HCT116 (cell line): Measurements from ENCODE around the gene DOK5.

Experiments used
- CEBPB ChIP-seq: IDR thresholded peaks from 2 replicates; pipeline ENCODE4 v1.6.1; 2012; ENCODE audit warnings: low read depth
- CTCF ChIP-seq, 3 experiments: fragments of 200-600 bp in 1 of 3; sonication (generic) in 1 of 3; IDR thresholded peaks in 2 of 3; conservative IDR thresholded peaks in 1 of 3; 2 replicates each; pipeline ENCODE4 v1.5.1; 2012 to 2017; ENCODE audit warnings: low read depth in 2 of 3, low read length in 2 of 3, antibody characterized with exemption in 1 of 3, borderline replicate concordance in 1 of 3, control low read depth in 1 of 3, mild to moderate bottlenecking in 1 of 3, mixed read lengths in 1 of 3, mixed run types in 1 of 3, moderate library complexity in 1 of 3; ENCODE audit not compliant: insufficient read depth in 1 of 3
- EZH2 ChIP-seq: fragments of 200-600 bp; sonication (generic); IDR thresholded peaks from 2 replicates; pipeline ENCODE4 v1.6.1; 2017; ENCODE audit warnings: antibody characterized with exemption, mixed run types
- EZH2phosphoT487 ChIP-seq: fragments of 200-600 bp; IDR thresholded peaks from 2 replicates; pipeline ENCODE4 v1.6.1; 2018; ENCODE audit warnings: antibody characterized with exemption, borderline replicate concordance
- FOSL1 ChIP-seq: IDR thresholded peaks from 2 replicates; pipeline ENCODE4 v1.6.1; 2012; ENCODE audit warnings: low read depth
- JUND ChIP-seq: IDR thresholded peaks from 2 replicates; pipeline ENCODE4 v1.6.1; 2012
- POLR2A ChIP-seq: IDR thresholded peaks from 2 replicates; pipeline ENCODE4 v1.7.0; 2011; ENCODE audit warnings: borderline replicate concordance; ENCODE audit not compliant: insufficient read depth, insufficient read length; ENCODE audit errors: extremely low read depth
- POLR2AphosphoS5 ChIP-seq: IDR thresholded peaks from 2 replicates; pipeline ENCODE4 v1.6.1; 2011; ENCODE audit warnings: mild to moderate bottlenecking, low read depth, low read length, moderate library complexity
- RAD21 ChIP-seq: IDR thresholded peaks from 2 replicates; pipeline ENCODE4 v1.6.1; 2012; ENCODE audit warnings: low read depth, mild to moderate bottlenecking
- SIN3A ChIP-seq: IDR thresholded peaks from 2 replicates; pipeline ENCODE4 v1.6.1; 2012; ENCODE audit warnings: low read depth
- SP1 ChIP-seq: IDR thresholded peaks from 2 replicates; pipeline ENCODE4 v1.6.1; 2012; ENCODE audit warnings: low read depth
- ZNF274 ChIP-seq: fragments of 200-500 bp; sonication (Bioruptor generic); IDR thresholded peaks from 2 replicates; pipeline ENCODE4 v1.6.1; 2014; ENCODE audit warnings: mild to moderate bottlenecking, low read depth, low read length, inconsistent platforms
- TF ChIP-seq, protein P1 (sequence below): IDR thresholded peaks from 2 replicates; pipeline ENCODE4 v1.6.1; 2012; ENCODE audit warnings: low read depth
- TF ChIP-seq, protein P2 (sequence below): IDR thresholded peaks from 2 replicates; pipeline ENCODE4 v1.6.1; 2012

DNA sequence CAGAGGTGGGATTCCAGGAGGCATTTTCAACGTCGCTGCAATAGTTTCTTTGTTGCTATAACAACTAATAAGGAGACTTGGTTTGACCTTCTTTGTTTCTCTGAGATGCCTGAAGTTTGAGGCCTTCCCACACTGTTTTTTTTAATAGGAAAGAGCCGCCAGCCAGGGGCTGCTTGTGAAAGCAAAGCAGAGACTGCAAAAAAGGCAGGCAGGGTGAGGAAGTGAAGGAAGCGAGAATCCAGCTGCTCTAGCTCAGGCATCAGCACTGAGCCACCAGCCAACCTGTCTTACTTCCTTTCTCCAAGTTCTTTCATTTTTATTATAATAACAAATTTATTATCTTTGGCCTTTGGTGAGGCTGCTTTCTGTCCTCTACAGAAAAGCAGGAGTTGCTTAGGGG is 179.1 kb downstream of the DOK5 start:
- TF ChIP-seq EZH2 (no peak), CTCF (IDR thresholded peaks at IDR 0.05 in 2 of 3, conservative IDR thresholded peaks at IDR 0.05 in 1 of 3; ENCODE audit: borderline replicate concordance in 1 of 3, insufficient read depth in 1 of 3, low read depth in 2 of 3, low read length in 2 of 3) (no peak), POLR2A (no peak), EZH2phosphoT487 (no peak), SP1 (no peak), SIN3A (no peak), POLR2AphosphoS5 (no peak), RAD21 (no peak), JUND (no peak), FOSL1 (no peak), ZNF274 (no peak), CEBPB (no peak)
- TF ChIP-seq, protein P1, sequence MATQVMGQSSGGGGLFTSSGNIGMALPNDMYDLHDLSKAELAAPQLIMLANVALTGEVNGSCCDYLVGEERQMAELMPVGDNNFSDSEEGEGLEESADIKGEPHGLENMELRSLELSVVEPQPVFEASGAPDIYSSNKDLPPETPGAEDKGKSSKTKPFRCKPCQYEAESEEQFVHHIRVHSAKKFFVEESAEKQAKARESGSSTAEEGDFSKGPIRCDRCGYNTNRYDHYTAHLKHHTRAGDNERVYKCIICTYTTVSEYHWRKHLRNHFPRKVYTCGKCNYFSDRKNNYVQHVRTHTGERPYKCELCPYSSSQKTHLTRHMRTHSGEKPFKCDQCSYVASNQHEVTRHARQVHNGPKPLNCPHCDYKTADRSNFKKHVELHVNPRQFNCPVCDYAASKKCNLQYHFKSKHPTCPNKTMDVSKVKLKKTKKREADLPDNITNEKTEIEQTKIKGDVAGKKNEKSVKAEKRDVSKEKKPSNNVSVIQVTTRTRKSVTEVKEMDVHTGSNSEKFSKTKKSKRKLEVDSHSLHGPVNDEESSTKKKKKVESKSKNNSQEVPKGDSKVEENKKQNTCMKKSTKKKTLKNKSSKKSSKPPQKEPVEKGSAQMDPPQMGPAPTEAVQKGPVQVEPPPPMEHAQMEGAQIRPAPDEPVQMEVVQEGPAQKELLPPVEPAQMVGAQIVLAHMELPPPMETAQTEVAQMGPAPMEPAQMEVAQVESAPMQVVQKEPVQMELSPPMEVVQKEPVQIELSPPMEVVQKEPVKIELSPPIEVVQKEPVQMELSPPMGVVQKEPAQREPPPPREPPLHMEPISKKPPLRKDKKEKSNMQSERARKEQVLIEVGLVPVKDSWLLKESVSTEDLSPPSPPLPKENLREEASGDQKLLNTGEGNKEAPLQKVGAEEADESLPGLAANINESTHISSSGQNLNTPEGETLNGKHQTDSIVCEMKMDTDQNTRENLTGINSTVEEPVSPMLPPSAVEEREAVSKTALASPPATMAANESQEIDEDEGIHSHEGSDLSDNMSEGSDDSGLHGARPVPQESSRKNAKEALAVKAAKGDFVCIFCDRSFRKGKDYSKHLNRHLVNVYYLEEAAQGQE, result no peak
- TF ChIP-seq, protein P2, sequence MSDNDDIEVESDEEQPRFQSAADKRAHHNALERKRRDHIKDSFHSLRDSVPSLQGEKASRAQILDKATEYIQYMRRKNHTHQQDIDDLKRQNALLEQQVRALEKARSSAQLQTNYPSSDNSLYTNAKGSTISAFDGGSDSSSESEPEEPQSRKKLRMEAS, result no peak
